Neural crest cell (in vitro differentiated cells): ENCODE results near the gene MRAS. TPM values are rescaled to one million over a fixed set of nuclear protein-coding genes. Genes with fewer than 3 reads are reported as not detected.

ENCODE experiments used
- DNase-seq: peaks from one replicate; pipeline ENCODE4 v3.0.0; 2021; ENCODE audit warnings: low read depth, mixed read lengths, low spot score
- H3K27ac Mint-ChIP-seq: one replicate; pipeline ENCODE4 v1.8.0; 2021; ENCODE audit warnings: mild to moderate bottlenecking, mixed read lengths; ENCODE audit not compliant: unreplicated experiment
- H3K27me3 Mint-ChIP-seq: 2 replicates; pipeline ENCODE4 v1.8.0; 2021; ENCODE audit warnings: low read depth, mild to moderate bottlenecking, mixed read lengths
- H3K36me3 Mint-ChIP-seq: 2 replicates; pipeline ENCODE4 v1.8.0; 2021; ENCODE audit warnings: low read depth, mild to moderate bottlenecking, mixed read lengths
- H3K4me1 Mint-ChIP-seq: 2 replicates; pipeline ENCODE4 v1.8.0; 2021; ENCODE audit warnings: mixed read lengths
- H3K4me3 Mint-ChIP-seq: one replicate; pipeline ENCODE4 v1.8.0; 2021; ENCODE audit warnings: mild to moderate bottlenecking, mixed read lengths
- H3K9me3 Mint-ChIP-seq: 2 replicates; pipeline ENCODE4 v1.8.0; 2021; ENCODE audit warnings: mixed read lengths
- total RNA-seq: library from RNA; stranded (reverse); gene quantifications from 2 replicates; pipeline ENCODE4 v1.2.1, GENCODE V29; 2021
- TF ChIP-seq, protein P1 (sequence below): fragments of 200-600 bp; sonication (generic); conservative IDR thresholded peaks from 2 replicates; pipeline ENCODE4 v1.5.0; 2021; ENCODE audit warnings: antibody characterized with exemption, mild to moderate bottlenecking

Gene MRAS
- total RNA-seq, 1 donor from 2014 or later: 27.0 TPM

DNA sequence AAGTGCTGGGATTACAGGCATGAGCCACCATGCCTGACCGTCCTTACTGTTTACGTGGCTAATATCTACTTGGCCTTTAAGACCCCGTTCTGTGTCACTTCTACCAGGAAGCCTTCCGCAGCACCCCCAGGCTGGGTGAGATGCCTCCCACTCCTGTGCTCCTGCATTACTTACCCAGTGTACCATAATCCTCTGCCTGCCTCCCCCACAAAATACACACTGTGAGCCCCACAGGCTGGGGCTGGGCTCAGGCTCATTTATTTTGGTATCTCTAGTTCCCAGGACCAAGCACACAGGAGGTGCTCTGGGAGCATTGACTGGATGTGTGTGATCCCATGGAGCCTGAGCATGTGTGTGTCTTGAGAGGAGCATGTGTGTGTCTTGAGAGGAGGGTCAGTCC lies 14.9 kb downstream of the MRAS start:
- H3K36me3 Mint-ChIP-seq: no peaks in the 10 kb centered on the region
- H3K4me1 Mint-ChIP-seq: peaks cover 22% of the 10 kb centered on the region
- no peak overlapping the region for H3K4me3 Mint-ChIP-seq
- H3K27me3 Mint-ChIP-seq: no peaks in the 10 kb centered on the region
- H3K27ac Mint-ChIP-seq: peak overlapping the region; percentile 62
- no peaks in the 10 kb centered on the region for H3K9me3 Mint-ChIP-seq
- no peak for DNase-seq
- TF ChIP-seq, protein P1, sequence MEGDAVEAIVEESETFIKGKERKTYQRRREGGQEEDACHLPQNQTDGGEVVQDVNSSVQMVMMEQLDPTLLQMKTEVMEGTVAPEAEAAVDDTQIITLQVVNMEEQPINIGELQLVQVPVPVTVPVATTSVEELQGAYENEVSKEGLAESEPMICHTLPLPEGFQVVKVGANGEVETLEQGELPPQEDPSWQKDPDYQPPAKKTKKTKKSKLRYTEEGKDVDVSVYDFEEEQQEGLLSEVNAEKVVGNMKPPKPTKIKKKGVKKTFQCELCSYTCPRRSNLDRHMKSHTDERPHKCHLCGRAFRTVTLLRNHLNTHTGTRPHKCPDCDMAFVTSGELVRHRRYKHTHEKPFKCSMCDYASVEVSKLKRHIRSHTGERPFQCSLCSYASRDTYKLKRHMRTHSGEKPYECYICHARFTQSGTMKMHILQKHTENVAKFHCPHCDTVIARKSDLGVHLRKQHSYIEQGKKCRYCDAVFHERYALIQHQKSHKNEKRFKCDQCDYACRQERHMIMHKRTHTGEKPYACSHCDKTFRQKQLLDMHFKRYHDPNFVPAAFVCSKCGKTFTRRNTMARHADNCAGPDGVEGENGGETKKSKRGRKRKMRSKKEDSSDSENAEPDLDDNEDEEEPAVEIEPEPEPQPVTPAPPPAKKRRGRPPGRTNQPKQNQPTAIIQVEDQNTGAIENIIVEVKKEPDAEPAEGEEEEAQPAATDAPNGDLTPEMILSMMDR: no peak

DNA sequence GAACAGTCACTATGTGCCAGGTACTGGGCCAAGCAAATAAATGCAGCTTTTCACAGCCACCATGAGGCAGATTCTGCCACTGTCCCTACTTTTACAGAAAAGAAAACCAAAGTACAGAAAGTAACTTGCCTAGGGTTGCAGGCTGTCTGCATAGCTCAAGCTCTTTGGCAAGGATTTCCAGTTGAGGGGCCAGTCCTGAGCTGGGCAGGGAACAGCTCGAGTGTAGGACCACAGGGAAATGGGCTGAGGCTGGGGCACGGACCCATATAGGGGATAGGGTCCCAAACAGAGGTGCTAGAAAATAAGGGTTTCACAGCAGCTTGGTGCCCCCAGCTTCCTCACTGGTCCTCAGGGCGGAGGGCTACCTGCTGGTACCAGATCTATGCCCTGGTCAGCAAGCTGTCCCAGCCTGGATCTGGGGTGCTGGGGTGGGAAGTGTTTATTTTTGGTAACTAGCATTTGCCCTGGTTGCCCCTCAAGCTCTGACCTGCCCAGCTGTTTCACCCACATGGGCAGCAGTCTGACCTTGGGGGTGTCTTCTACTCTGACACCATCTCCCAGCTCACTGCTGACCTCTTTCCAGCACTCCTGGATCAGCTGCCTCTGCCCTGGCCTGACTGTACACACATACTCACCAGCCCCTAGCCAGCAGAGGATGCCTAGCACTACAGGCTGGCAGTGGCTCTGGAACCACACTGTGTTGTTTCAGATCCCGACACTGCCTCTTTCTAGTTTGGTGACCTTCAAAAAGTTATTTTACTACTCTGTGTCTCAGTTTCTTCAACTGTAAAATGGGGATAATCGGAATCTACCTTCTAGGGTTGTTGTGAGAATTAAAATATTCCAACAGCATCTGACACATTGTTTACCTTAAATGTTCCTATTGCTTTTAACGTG lies 16.2 kb downstream of the MRAS start:
- DNase-seq: no peak
- Mint-ChIP-seq H3K9me3 (no peaks in the 10 kb centered on the region), H3K4me3 (no peak overlapping the region), H3K27ac (peak overlapping the region; percentile 29), H3K36me3 (no peaks in the 10 kb centered on the region), H3K4me1 (peaks cover 9% of the 10 kb centered on the region), H3K27me3 (no peaks in the 10 kb centered on the region)
- TF ChIP-seq, protein P1: no peak

DNA sequence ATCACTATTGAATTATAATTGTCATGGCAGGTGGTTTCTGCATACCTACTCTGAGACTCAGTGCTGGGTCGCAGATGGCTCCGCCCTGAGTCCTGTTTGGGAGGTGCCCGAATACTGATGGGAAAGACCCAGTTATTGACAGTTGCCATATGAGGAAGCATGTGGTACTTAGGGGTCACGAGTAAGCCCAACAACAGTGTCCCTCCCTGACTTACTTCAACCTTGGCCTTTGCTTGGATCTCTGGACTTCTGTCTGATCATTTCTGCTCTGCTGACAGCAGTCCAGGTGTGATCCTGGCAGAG lies 16.8 kb downstream of the MRAS start:
- Mint-ChIP-seq H3K27me3 (no peaks in the 10 kb centered on the region), H3K4me1 (peaks cover 9% of the 10 kb centered on the region), H3K36me3 (no peaks in the 10 kb centered on the region), H3K27ac (no peak overlapping the region), H3K4me3 (no peak overlapping the region), H3K9me3 (no peaks in the 10 kb centered on the region)
- DNase-seq: no peak
- TF ChIP-seq, protein P1: no peak

DNA sequence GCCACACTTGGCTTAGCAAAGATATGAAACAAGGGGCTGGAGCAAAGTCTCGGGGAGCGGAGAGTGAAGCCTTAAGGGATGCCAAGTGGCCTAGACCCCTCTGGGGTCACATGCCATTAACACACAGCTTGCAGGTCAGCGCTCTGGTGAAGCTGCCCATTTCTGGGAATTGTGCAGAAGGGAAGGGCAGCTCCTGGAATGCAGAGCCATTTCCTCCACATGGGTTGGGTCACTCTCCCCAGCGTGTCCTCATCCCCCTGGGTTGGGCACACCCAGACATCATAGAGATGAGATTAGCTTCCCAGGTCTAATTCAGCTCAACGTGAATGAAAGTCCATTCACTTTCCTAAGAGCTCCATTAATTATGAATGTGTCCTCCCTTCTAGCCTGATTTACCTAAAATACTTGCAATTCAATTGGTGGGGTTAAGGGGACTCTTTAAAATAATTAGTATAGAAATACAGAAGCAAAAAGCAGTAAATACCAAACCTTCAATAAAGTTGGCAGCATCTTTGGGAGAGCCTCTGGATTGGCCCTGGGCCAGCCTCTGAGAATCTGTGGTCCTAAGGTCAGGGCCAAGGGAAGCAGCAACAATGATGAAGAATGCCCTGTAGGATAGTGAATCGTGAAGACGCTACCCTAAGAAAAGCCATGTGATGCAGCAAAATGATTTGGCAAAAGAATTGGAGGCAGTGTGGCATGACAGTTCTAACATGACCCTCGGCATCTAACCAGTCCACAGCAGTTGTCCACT lies 17.8 kb downstream of the MRAS start:
- TF ChIP-seq, protein P1: no peak
- Mint-ChIP-seq H3K4me3 (no peak overlapping the region), H3K4me1 (peaks cover 9% of the 10 kb centered on the region), H3K27me3 (no peaks in the 10 kb centered on the region), H3K9me3 (peaks cover 2% of the 10 kb centered on the region), H3K27ac (peak overlapping the region; percentile 44), H3K36me3 (peaks cover 3% of the 10 kb centered on the region)
- no peak for DNase-seq

DNA sequence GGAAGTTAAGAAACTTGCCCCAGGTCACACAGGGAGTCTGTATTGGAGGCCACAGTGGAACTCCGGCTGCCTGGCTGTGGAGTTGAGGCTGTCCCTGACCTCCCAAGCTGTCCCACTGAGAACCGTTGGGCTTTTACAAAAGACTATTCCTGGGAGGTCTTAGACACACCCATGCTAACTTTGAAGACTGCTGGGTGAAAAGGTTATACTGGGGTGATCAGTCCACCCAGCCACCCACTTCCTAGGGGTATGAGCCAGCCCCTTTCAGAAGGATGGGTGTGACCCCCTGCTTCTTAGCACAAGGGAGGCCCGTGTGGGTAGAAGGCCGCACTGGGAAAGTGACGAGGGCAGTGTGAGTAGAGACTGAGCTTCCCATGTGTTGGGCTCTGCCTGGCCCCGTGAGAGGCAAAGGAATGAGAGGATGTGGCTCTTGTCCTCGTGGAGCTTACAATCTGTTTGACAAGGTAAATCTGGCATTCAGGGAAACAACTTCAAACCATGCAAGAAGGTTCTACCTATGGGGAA lies 19.0 kb downstream of the MRAS start:
- Mint-ChIP-seq H3K9me3 (peaks cover 2% of the 10 kb centered on the region), H3K4me3 (no peak overlapping the region), H3K4me1 (peaks cover 15% of the 10 kb centered on the region), H3K27ac (no peak overlapping the region), H3K36me3 (peaks cover 3% of the 10 kb centered on the region), H3K27me3 (no peaks in the 10 kb centered on the region)
- TF ChIP-seq, protein P1: no peak
- no peak for DNase-seq
